HepG2 (cell line): Measurements from ENCODE around the gene JPH2. TPM values are rescaled to one million over a fixed set of nuclear protein-coding genes. Genes with fewer than 3 reads are reported as not detected.

Experiments
- ATAC-seq: fragments of 200-7000 bp; cut with Tn5 transposase; 3 replicates; pipeline ENCODE4 v1.9.1; 2020; ENCODE audit warnings: mild to moderate bottlenecking, moderate library complexity
- BruUV-seq: library from RNA; stranded (reverse); fragments of 400-500 nt; replicated peaks from 2 replicates; lab custom pipeline; 2021; lab: Mats Ljungman, UMichigan
- CTCF ChIA-PET: fragments of 300-600 bp; formaldehyde crosslinking; extraction: SDS; loops from one replicate; lab custom pipeline; 2021; ENCODE audit warnings: low total read pairs, inconsistent platforms, low intra/inter-chr PET ratio; lab: Yijun Ruan, JAX
- POLR2A ChIA-PET: fragments of 350-600 bp; sonication (Branson Sonifier 250); formaldehyde crosslinking; loops from one replicate; lab custom pipeline; 2020; ENCODE audit warnings: antibody characterized with exemption, inconsistent platforms; lab: Yijun Ruan, JAX
- DNase-seq: peaks from one replicate; pipeline ENCODE4 v3.0.0-alpha.2; 2015; ENCODE audit warnings: low spot score
- FAIRE-seq: peaks from 3 replicates; lab custom pipeline; 2011; peaks lifted over from hg19 to GRCh38; lab: Jason Lieb, UNC
- H2AFZ ChIP-seq: one replicate; pipeline ENCODE4 v1.6.1; 2011; ENCODE audit warnings: low read length, inconsistent platforms
- H3K27ac ChIP-seq: fragments of 300-600 bp; 3 replicates; pipeline ENCODE4 v1.8.0; 2011; ENCODE audit warnings: mixed run types, mild to moderate bottlenecking, mixed read lengths, low read length, inconsistent platforms; ENCODE audit not compliant: insufficient read depth; ENCODE audit errors: extremely low read length
- H3K27me3 ChIP-seq, 2 experiments: fragments of 200-600 bp in 1 of 2; 2 replicates in 1 of 2; 3 replicates in 1 of 2; pipeline versions ENCODE4 v1.6.0 to v1.8.0; 2011; ENCODE audit warnings: low read length in 2 of 2, mild to moderate bottlenecking in 2 of 2, moderate library complexity in 2 of 2, inconsistent platforms in 1 of 2; ENCODE audit not compliant: insufficient read depth in 2 of 2, control insufficient read depth in 1 of 2
- H3K36me3 ChIP-seq, 2 experiments: fragments of 200-600 bp in 1 of 2; replicated peaks in 1 of 2; 2 replicates in 1 of 2; 3 replicates in 1 of 2; pipeline versions ENCODE4 v1.5.1 to v1.8.0; 2011; ENCODE audit warnings: low read length in 2 of 2, inconsistent platforms in 1 of 2; ENCODE audit not compliant: insufficient read depth in 2 of 2, control insufficient read depth in 1 of 2
- H3K4me1 ChIP-seq: 2 replicates; pipeline ENCODE4 v1.5.1; 2012; ENCODE audit warnings: low read length, inconsistent platforms; ENCODE audit not compliant: insufficient read depth
- H3K4me2 ChIP-seq: 2 replicates; pipeline ENCODE4 v1.6.0; 2011; ENCODE audit warnings: low read depth, low read length, inconsistent platforms
- H3K4me3 ChIP-seq, 3 experiments: fragments of 200-600 bp in 1 of 3; sonication (generic), shearing (Covaris generic) in 1 of 3; replicated peaks in 1 of 3; 2 replicates each; pipeline ENCODE4 v1.5.1; 2011 to 2016; ENCODE audit warnings: low read length in 3 of 3, inconsistent platforms in 2 of 3, low read depth in 2 of 3, mild to moderate bottlenecking in 2 of 3, control low read depth in 1 of 3, mixed read lengths in 1 of 3; ENCODE audit not compliant: insufficient read depth in 1 of 3
- H3K79me2 ChIP-seq: one replicate; pipeline ENCODE4 v1.6.1; 2011; ENCODE audit warnings: low read length, inconsistent platforms; ENCODE audit not compliant: insufficient read depth
- H3K9ac ChIP-seq: 2 replicates; pipeline ENCODE4 v1.6.0; 2011; ENCODE audit warnings: mild to moderate bottlenecking, low read depth, low read length, inconsistent platforms; ENCODE audit not compliant: insufficient read depth
- H3K9me3 ChIP-seq: 2 replicates; pipeline ENCODE4 v1.5.1; 2012; ENCODE audit warnings: mild to moderate bottlenecking, low read length
- H4K20me1 ChIP-seq: 2 replicates; pipeline ENCODE4 v1.6.0; 2011; ENCODE audit warnings: inconsistent platforms, mild to moderate bottlenecking, low read length, moderate library complexity; ENCODE audit not compliant: insufficient read depth
- AHDC1 ChIP-seq: sonication (generic); formaldehyde crosslinking; IDR thresholded peaks from 2 replicates; pipeline ENCODE4 v1.5.1; 2020; ENCODE audit warnings: mild to moderate bottlenecking, missing genetic modification reagents, borderline replicate concordance
- PHB2 ChIP-seq: fragments of 450-650 bp; IDR thresholded peaks from 2 replicates; pipeline ENCODE4 v1.6.1; 2018; ENCODE audit not compliant: partially characterized antibody
- TFDP2 ChIP-seq: sonication (generic); formaldehyde crosslinking; IDR thresholded peaks from 2 replicates; pipeline ENCODE4 v1.4.0; 2020; ENCODE audit warnings: missing genetic modification reagents
- WGBS: methylation state at CpG from one replicate; pipeline ENCODE4 v1.1.6; 2017; ENCODE audit warnings: low lambda C conversion rate; 5-methylcytosine and 5-hydroxymethylcytosine counted together
- in situ Hi-C: cut with HindIII; loops from 2 replicates; pipeline ENCODE4 v1.10.0; 2017; ENCODE audit warnings: low pct_unique_long_range_greater_than_20kb; ENCODE audit not compliant: extremely low pct_ligation_motif_present
- intact Hi-C: fragments of 100-400 bp; cut with micrococcal nuclease; formaldehyde crosslinking; loops from one replicate; pipeline ENCODE4 v1.10.0; 2022; ENCODE audit not compliant: unreplicated experiment
- polyA plus RNA-seq, 8 experiments: library from polyadenylated mRNA; depleted of rRNA in 3 of 8; stranded (reverse) in 7 of 8; unstranded in 1 of 8; fragments of >200 nt; fragmentation: Illumina TruSeq in 4 of 8; extraction: Trizol in 4 of 8; gene quantifications; 2 replicates each; pipeline versions ENCODE4 v1.2.1 to v1.2.3, GENCODE V29; 2011 to 2016; ENCODE audit warnings: low read depth in 4 of 8, missing spikeins in 1 of 8, mixed read lengths in 1 of 8; ENCODE audit not compliant: insufficient read depth in 1 of 8
- total RNA-seq, 5 experiments: library from RNA; depleted of rRNA; stranded (reverse); fragments of >200 nt; fragmentation: Illumina TruSeq; extraction: Trizol; gene quantifications; 2 replicates each; pipeline ENCODE4 v1.2.3, GENCODE V29; 2016; ENCODE audit warnings: low read depth in 1 of 5

The JPH2 gene
- total and polyA plus RNA-seq, 2 of the 13 experiments (the other 11 are each of a cell fraction or from before 2014, with no cell fraction given), result 0.42 TPM; not detected in 1

GRCh38 chr20:44084891-44085290, 102.1 kb downstream of the JPH2 start:
- BruUV-seq, result no TSS peak
- H3K4me2 ChIP-seq, result no peak overlapping the region
- no peak overlapping the region for H2AFZ ChIP-seq
- no peak overlapping the region for H3K4me3 ChIP-seq
- no peak for FAIRE-seq
- no peaks in the 10 kb centered on the region for H3K79me2 ChIP-seq
- H3K9me3 ChIP-seq, result no peaks in the 10 kb centered on the region
- POLR2A ChIA-PET, result no interaction called here
- H3K27me3 ChIP-seq, result peaks cover 3 to 53% of the 10 kb centered on the region in 2 experiments; a peak in 3 of 5 replicates
- no peak overlapping the region for H3K27ac ChIP-seq
- H3K9ac ChIP-seq, result no peak overlapping the region
- no peaks in the 10 kb centered on the region for H4K20me1 ChIP-seq
- H3K4me1 ChIP-seq, result no peaks in the 10 kb centered on the region
- DNase-seq, result no peak
- CTCF ChIA-PET, result no interaction called here
- 19% methylated on average over 7 of the region's 7 CpGs for WGBS
- H3K36me3 ChIP-seq, result no peaks in the 10 kb centered on the region
- in situ Hi-C loops (loop anchor here (5.0 kb wide), 2 partner anchors 333 to 638 kb away; no protein-coding TSS in a partner anchor), intact Hi-C loops (no loop called here)
- no peak for ATAC-seq
- TF ChIP-seq PHB2, result no peak
- TF ChIP-seq TFDP2 (CRISPR knock-in tag), result no peak
- no peak for TF ChIP-seq AHDC1
